Prostate gland (tissue), 2 donors: Measurements from ENCODE around the gene IQGAP1. TPM values are rescaled to one million over a fixed set of nuclear protein-coding genes. Genes with fewer than 3 reads are reported as not detected.

Experiments used
- DNase-seq: peaks from one replicate; pipeline ENCODE4 v3.0.0-alpha.2; 2019; ENCODE audit warnings: low spot score
- H3K27ac ChIP-seq, 2 donors: fragments of 200-600 bp; sonication (generic); 2 replicates each; pipeline ENCODE4 v1.5.1; 2017 to 2019
- H3K27me3 ChIP-seq: fragments of 200-600 bp; sonication (generic); replicated peaks from 2 replicates; pipeline ENCODE4 v1.5.1; 2019; ENCODE audit not compliant: insufficient read depth
- H3K36me3 ChIP-seq, 2 donors: fragments of 200-600 bp; sonication (generic); 1 replicate in 1 of 2; 2 replicates in 1 of 2; pipeline versions ENCODE4 v1.5.1 to v1.8.1; 2017 to 2019
- H3K4me1 ChIP-seq: fragments of 200-600 bp; sonication (generic); replicated peaks from 2 replicates; pipeline ENCODE4 v1.5.1; 2019
- H3K4me3 ChIP-seq, 2 donors: fragments of 200-600 bp; sonication (generic); 2 replicates each; pipeline ENCODE4 v1.5.1; 2017 to 2019
- H3K9me3 ChIP-seq: fragments of 200-600 bp; sonication (generic); 2 replicates; pipeline ENCODE4 v1.5.1; 2017
- POLR2A ChIP-seq: fragments of 450-650 bp; IDR thresholded peaks from one replicate; pipeline ENCODE4 v1.6.1; 2016; ENCODE audit warnings: antibody characterized with exemption, mild to moderate bottlenecking
- POLR2AphosphoS5 ChIP-seq: sonication (generic); formaldehyde crosslinking; IDR thresholded peaks from one replicate; pipeline ENCODE4 v1.6.1; 2017; ENCODE audit warnings: antibody characterized with exemption
- WGBS: methylation state at CpG from one replicate; pipeline ENCODE4 v1.1.5; 2018; 5-methylcytosine and 5-hydroxymethylcytosine counted together
- intact Hi-C: fragments of 100-400 bp; cut with DNase I; formaldehyde crosslinking; loops from one replicate; pipeline ENCODE4 v1.14.2; 2022
- total RNA-seq, 2 donors: library from RNA; depleted of rRNA; stranded (reverse); fragments of >200 nt; gene quantifications; one replicate each; pipeline ENCODE4 v1.1.0, GENCODE V29; 2016
- TF ChIP-seq, protein P1 (sequence below), 4 experiments: fragments of 200-600 bp in 2 of 4; fragments of 450-650 bp in 2 of 4; sonication (generic) in 2 of 4; IDR thresholded peaks; 1 replicate in 3 of 4; 2 replicates in 1 of 4; pipeline ENCODE4 v1.5.1; 2016 to 2019; ENCODE audit warnings: antibody characterized with exemption in 4 of 4, mild to moderate bottlenecking in 2 of 4, moderate library complexity in 2 of 4

IQGAP1 gene
- total RNA-seq, 2 donors from 2014 or later = 131 to 155 TPM

DNA sequence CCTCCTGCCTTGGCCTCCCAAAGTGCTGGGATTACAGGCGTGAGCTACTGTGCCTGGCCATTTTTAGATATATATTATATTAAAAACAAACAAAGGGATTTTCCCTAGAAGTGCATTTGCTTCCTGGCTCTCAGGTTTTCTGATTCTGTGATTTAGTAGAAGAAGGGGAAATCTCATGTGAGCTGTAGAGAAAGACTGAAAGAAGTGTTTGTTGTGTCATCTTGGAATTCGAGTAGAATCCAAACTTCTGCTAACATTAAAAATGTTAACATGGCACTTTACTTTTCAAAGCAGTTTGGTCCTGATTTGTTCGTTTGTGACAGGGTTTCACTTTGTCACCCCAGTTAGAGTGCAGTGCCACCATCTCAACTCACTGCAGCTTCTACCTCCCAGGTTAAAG lies 34.9 kb downstream of the IQGAP1 start:
- Histone ChIP-seq H3K9me3 (no peaks in the 10 kb centered on the region), H3K4me1 (peaks cover 23% of the 10 kb centered on the region), H3K27me3 (no peaks in the 10 kb centered on the region), H3K27ac (peak overlapping the region in 1 of 2 donors; percentile 37), H3K4me3 (no peak overlapping the region), H3K36me3 (no peaks in the 10 kb centered on the region)
- no peak for TF ChIP-seq POLR2A
- TF ChIP-seq, protein P1, sequence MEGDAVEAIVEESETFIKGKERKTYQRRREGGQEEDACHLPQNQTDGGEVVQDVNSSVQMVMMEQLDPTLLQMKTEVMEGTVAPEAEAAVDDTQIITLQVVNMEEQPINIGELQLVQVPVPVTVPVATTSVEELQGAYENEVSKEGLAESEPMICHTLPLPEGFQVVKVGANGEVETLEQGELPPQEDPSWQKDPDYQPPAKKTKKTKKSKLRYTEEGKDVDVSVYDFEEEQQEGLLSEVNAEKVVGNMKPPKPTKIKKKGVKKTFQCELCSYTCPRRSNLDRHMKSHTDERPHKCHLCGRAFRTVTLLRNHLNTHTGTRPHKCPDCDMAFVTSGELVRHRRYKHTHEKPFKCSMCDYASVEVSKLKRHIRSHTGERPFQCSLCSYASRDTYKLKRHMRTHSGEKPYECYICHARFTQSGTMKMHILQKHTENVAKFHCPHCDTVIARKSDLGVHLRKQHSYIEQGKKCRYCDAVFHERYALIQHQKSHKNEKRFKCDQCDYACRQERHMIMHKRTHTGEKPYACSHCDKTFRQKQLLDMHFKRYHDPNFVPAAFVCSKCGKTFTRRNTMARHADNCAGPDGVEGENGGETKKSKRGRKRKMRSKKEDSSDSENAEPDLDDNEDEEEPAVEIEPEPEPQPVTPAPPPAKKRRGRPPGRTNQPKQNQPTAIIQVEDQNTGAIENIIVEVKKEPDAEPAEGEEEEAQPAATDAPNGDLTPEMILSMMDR (IDR thresholded peaks at IDR 0.05) = no peak
- TF ChIP-seq POLR2AphosphoS5 = no peak
- no peak for DNase-seq
- WGBS = 73% methylated on average over 3 of the region's 3 CpGs
- intact Hi-C loops = no loop called here

DNA sequence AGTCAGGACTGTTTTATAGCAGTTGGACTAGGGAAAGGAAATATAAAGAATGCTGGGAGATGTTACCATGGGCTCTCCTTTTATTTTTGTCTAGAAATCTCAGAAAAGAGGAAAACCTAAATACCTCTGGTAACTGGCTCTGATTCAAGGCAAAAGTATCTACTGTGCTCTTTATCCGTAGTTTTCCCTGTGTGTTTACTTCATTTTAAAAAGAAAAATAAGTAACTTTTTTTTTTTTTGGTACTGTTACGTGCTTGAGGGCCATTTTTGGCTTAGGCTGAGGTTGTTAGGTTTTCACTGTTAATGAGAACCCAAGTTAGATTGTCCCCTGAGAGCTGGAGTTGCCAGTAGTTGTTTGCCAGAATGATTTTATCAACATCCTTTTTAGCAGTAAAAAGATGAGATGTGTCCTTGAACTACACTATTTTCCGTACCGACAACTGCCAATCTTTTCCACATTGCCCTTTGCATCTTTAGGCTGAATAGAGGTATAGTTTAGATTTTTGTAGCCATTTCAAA lies 35.8 kb downstream of the IQGAP1 start:
- intact Hi-C loops = no loop called here
- TF ChIP-seq POLR2AphosphoS5 = no peak
- no peak for TF ChIP-seq POLR2A
- TF ChIP-seq, protein P1 (IDR thresholded peaks at IDR 0.05) = no peak

DNA sequence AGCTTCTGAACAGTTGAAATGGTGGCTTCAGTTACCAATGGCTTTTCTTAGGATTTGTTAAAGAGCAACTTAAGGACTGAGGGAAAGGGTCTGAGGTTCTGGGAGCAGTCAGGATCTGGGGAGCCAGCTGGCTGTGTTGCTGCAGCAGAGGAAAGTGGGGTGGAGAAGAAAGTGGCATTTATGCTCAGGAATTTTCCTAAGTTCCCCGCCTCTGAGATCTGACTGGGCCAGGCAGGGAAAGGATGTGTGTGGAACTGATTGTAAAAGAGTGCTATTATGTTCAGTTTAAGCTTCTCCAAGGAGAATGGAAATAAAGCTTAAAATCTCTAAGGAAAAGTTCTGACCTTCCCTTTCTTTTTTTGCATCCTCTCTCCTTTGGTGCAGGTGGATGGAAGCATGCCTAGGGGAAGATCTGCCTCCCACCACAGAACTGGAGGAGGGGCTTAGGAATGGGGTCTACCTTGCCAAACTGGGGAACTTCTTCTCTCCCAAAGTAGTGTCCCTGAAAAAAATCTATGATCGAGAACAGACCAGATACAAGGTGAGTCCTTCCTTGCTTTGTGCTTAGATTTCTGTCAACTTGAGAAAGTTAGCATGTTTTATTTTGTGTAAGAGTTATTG lies 37.8 kb downstream of the IQGAP1 start:
- no peaks in the 10 kb centered on the region for H3K36me3 ChIP-seq
- no peak for DNase-seq
- no peak overlapping the region for H3K27ac ChIP-seq
- peaks cover 4% of the 10 kb centered on the region for H3K4me1 ChIP-seq
- H3K27me3 ChIP-seq = no peaks in the 10 kb centered on the region
- 52% methylated on average over 2 of the region's 2 CpGs for WGBS
- TF ChIP-seq POLR2A = no peak
- TF ChIP-seq POLR2AphosphoS5 = no peak
- TF ChIP-seq, protein P1 (IDR thresholded peaks at IDR 0.05) = no peak
- H3K9me3 ChIP-seq = no peaks in the 10 kb centered on the region
- intact Hi-C loops = no loop called here
- H3K4me3 ChIP-seq = no peak overlapping the region

More for the DNA sequence above, 35.8 kb downstream of the IQGAP1 start:
- Histone ChIP-seq H3K9me3 (no peaks in the 10 kb centered on the region), H3K36me3 (no peaks in the 10 kb centered on the region), H3K27me3 (no peaks in the 10 kb centered on the region), H3K4me1 (peaks cover 23% of the 10 kb centered on the region), H3K4me3 (no peak overlapping the region), H3K27ac (peak overlapping the region; percentile 37 to 44)
- DNase-seq = no peak
- WGBS = 13% methylated on average over 4 of the region's 4 CpGs

DNA sequence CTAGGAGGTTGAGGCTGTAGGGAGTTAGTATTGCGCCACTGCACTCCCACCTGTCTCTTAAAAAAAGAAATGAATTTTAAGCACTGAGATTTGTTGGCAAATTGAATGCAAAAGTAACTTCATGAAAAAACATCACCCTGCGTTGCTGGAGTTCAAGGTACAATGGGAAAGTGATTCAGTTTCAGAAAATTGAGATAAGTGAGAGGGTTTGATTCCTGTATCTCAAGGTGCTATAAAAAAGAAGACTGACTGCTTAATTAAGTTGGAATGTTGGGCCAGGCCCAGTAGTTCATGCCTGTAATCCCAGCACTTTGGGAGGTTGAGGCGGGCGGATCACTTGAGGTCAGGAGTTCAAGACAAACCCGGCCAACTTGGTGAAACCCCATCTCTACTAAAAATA lies 39.1 kb downstream of the IQGAP1 start:
- no peak overlapping the region for H3K27ac ChIP-seq
- no peak for DNase-seq
- 95% methylated on average over 5 of the region's 5 CpGs for WGBS
- H3K4me1 ChIP-seq = no peaks in the 10 kb centered on the region
- H3K27me3 ChIP-seq = no peaks in the 10 kb centered on the region
- TF ChIP-seq POLR2A (no peak), POLR2AphosphoS5 (no peak)
- TF ChIP-seq, protein P1 (IDR thresholded peaks at IDR 0.05) = no peak
- no peak overlapping the region for H3K4me3 ChIP-seq
- H3K9me3 ChIP-seq = no peaks in the 10 kb centered on the region
- intact Hi-C loops = no loop called here
- H3K36me3 ChIP-seq = no peaks in the 10 kb centered on the region

DNA sequence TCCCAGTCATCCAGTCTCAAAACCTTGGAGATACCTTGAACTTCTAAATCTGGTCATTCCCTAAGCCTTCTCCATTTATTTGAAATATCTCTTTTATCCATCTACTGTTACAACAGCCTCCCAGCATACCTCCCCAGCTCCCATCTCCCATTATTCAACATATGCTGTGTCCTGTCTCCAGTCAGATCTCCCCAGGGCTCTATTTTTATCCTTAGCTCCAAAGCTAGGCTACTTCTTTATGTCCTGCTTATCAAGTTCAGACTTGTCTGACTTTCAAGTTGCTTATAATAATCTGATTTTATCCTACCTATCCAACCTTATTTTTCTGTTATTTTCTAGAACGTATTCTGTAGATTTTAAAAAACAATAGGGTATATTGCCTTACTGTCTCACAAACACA lies 44.2 kb downstream of the IQGAP1 start:
- intact Hi-C loops = no loop called here
- no peaks in the 10 kb centered on the region for H3K4me1 ChIP-seq

More for the DNA sequence above, 44.2 kb downstream of the IQGAP1 start:
- WGBS = 68% methylated on average over 1 of the region's 1 CpG
- Histone ChIP-seq H3K27ac (no peak overlapping the region), H3K36me3 (no peaks in the 10 kb centered on the region), H3K27me3 (no peaks in the 10 kb centered on the region), H3K9me3 (no peaks in the 10 kb centered on the region), H3K4me3 (no peak overlapping the region)
- TF ChIP-seq POLR2AphosphoS5 (no peak), POLR2A (no peak)
- TF ChIP-seq, protein P1 (IDR thresholded peaks at IDR 0.05) = no peak
- DNase-seq = no peak
